GM21786 (cell line): Measurements from ENCODE around the gene PARD3B.
A peak's percentile ranks its signal among the peaks of the same experiment; 100 is the strongest.

ENCODE experiments used
- ATAC-seq: cut with Tn5 transposase; IDR thresholded peaks from one replicate; pipeline ENCODE4 v1.9.1; 2021; ENCODE audit not compliant: unreplicated experiment

Gene PARD3B

DNA sequence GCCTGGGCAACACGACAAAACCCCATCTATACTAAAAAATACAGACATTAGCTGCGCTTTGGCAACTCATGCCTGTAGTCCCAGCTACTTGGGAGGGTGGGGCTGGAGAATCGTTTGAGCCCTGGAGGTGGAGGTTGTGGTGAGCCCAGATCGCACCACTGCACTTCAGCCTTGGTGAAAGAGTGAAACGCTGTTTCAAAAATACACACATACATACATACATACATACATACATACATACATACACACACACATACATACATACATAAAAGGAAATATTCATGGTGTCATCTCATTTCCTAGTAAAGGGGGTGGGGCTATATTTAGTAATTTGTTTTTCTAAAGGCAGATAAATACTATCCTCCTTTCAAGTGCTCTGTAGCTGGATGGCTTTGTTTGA lies 205.1 kb downstream of the PARD3B start:
- no peak for ATAC-seq

DNA sequence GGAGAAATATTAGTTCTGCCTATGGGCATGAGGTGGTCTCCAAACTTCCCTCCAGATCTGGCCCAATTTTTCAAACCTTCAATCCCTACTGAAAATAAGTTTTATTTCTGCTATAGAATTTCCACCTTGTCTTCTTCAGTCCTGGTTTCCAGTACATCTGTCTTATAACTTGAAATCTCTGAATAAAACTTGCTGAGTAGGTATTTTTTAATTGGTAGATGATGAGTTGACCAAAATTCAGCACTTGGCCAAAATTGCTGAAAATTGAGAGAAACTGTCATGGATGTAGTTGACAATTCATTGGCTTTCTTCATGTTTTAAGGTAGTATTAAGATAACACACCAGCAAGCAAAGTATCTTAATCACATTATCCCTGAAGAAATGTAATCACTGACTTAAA lies 206.2 kb downstream of the PARD3B start:
- ATAC-seq: no peak

DNA sequence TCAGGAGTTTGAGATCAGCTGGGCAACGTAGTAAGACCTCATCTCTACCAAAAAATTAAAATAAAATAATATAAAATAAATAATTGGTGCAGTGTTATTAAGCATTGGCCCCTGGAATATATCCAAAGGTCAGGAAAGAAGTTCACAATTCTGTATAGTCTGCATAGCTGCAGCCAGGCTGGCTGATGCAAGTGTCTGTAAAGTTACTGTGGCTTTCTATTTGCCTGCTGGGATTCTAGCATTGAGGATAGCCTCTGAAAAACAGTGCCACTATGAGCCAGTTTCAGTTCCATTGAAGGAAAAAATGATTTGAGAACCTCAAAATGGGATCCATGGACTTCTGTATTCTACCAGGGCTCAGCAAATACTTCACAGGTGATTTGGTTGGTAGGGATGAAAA lies 208.6 kb downstream of the PARD3B start:
- ATAC-seq: no peak

DNA sequence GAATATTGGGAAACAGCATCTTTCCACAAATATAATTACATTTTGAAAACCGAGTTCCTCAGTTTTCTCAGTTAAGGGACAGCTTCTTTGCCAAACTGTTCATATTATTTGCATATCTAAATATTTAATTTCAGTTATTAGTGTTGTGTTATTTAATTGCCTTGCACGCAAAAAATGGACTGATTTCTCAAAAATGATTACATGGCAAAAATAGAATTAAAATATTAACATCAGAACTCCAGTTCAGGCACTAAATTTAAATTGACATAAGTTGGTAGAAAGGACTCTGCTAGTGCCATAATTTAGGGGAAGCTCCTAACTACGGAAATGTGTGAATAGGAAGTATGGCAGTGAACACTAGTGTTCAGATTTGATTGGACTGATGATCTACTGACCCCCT lies 209.6 kb downstream of the PARD3B start:
- ATAC-seq: no peak

DNA sequence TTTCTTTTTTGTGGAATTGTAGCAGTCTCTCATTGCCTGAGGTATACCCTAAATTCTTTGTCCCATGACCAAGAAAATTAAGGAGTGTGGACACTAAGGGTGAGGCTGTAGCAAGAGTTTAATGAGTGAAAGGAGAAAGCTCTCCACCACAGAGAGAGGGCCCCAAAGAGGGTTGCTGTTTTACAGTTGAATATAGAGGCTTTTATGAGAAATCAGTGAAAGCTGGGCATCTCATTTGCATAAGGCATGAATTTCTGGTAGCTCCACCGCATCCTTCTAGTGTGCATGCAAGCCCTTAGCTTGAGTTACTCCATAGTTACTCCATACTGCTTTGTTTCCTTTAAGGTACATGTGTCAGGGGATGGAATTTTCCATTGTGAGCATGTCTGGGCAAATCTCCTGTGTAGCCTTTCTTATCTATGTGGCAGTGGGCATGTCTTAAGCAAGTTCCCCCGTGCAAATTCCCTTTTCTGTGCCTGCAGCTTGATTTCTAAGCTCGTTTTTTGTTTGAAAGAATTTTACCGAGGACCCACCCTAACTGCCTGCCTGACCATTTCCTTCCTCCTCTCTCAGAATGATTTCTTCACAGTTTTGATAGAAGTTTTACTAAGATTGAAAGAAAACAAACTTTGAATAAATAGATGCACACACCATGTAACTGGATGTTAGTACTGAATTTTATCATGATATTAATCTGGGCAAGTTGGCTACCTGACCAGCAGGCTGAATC lies 218.9 kb downstream of the PARD3B start:
- no peak for ATAC-seq

DNA sequence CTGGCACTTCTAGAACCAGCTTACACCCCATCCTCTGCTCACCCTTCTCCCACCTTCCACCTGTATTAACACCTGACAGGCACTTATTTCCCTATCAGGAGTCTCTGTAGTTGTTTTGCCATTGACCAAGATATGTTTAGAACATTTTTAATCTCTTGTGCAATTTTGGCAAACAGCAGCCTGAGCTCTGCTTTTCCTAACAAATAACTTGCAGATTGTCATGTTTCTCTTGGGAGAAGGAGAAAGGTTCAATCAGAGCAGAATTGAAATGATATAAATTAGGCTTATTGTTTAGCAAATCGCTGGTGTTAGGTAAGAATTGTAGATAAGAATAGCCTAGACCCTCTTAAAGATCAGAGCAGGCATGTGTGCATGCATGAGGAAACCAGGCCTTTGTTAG lies 225.5 kb downstream of the PARD3B start:
- no peak for ATAC-seq

DNA sequence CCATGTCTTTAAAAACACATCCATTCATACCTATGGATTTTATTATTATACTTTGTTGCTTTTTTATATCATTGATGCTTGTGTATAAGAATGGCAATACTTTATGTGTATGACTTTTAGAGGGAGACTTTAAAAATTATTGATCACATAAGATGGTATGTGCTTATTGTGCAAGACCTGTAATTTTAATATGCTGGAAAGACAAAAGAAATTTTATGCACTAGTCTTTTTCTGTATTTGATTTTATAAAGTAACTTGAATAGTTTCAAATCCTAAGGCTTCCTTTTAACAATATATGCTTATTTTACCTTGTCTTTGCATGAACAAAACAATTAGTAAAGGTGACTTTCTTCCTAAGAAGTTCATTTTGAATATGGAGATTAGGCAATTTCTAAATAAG lies 226.4 kb downstream of the PARD3B start:
- ATAC-seq: no peak

DNA sequence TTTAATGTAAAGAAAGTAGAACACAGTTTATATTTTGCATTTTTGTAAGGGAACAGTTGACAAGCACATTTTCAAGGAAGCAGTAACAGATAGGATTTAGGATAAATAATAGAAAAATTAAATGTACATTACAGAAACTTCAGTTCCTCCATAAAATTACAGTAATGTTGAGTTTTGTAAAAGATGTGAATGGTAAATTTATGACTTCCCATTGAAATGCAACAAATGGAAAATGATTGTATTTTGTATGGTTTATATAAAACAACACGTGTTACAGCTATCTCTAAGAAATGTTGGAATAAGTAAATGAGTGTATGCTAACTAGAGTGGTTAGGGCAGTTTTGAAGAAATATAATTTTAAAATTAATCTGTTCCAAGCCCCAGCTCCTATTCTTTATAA lies 227.3 kb downstream of the PARD3B start:
- ATAC-seq: no peak

DNA sequence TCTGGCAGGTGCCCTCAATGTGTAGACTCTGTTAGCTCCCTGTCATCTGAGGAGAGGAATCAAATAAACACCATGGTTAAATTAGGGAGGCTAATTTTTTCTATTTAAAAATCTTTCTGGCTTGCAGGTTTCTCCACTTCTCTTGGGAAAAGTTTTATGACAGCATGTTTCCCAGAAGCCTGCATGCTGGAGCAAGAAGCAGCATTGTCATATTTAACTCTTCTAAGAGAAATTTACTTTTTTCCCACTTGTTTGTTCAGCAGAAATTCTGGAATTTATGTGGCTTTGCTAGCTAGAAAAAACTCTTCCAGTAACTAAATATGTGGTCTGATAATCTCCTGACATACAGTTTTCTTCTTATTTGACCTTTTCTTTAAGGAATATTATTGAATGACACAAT lies 230.5 kb downstream of the PARD3B start:
- no peak for ATAC-seq

DNA sequence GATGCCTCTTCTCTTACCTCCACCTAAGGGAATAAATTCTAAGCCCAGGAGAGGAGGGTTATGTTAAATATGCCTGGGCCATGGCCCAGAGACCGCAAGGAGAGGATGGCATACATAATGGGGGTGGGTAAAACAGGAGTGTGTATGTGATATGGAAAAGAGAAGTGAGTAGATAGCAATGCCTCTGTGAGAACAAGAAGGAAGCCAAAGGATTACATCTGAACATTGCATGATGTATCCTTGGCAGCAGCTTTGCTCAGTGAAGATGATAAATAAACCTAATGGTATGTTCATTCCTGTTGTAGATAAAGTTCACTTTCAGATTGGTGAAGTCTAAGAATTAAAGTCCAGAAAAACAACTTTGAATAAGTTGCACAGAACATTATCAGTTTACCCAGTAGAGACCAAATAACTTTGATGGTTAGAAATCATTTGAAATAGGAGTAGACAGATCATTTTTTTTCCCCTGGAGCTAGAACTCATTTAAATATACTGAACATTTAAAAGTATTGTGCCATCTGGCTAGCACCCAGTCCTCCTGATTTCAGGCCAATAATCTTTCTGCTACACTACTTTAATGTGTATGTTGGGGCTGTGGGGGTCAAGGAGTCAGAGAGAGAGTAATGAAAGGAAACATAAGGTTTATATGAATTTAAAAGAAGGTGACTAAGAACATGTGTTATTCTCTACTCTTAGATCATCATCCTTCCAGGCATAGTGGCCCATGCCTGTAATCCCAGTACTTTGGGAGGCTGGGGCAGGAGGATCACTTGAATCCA lies 231.7 kb downstream of the PARD3B start:
- ATAC-seq: no peak

DNA sequence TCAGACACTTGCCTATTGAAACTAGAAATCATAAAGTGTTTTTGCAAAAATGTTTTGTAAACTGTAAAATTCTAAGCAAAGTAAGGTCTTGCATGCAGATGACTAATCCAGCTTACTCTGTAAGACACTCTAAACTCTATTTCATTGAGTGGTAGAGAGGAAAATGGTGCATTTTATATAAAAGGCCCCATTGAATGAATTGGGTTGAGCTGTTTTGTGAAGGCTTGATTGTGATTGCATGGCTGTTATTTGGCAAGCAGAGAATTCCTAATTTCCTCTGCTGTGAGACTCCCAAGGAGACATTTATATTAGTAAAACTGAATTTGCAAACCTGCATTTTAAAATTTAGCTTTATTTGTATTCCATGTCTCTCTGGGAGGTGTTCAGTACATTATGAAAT lies 234.5 kb downstream of the PARD3B start:
- no peak for ATAC-seq

DNA sequence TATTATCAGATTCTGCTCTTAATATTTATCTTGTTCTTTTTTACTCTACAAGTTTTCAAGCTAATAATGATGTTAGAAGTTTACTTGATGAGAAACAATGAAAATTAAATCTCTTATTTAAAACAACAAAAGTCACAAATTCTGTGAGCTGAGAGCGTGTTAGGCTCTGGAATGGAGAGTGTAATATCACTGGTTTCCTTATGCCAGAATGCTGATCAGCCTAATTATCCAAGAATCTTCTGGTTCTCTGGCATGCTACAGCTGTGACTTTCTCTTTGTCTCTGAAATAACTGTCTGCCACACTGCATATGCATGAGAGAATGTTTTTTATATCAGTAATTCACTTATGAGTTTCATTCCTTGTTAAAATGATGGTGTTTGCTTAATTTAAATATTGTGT lies 236.7 kb downstream of the PARD3B start:
- ATAC-seq: no peak

DNA sequence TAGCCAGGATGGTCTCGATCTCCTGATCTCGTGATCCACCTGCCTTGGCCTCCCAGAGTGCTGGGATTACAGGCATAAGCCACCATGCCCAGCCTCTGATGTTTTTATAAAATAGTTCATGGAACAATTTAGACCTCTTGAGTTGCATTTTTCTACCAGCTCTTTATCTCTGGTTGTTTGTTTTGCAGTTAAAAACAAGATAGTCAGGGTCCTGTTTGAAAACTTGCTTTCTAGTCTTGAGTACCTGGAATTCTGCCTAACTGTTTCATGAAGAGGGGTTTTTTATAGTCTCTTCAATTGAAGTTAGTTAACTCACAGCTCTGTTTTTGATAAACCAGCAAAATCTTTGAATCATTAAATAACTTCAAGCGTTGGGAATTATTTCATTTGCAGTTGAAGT lies 244.8 kb downstream of the PARD3B start:
- ATAC-seq: no peak

DNA sequence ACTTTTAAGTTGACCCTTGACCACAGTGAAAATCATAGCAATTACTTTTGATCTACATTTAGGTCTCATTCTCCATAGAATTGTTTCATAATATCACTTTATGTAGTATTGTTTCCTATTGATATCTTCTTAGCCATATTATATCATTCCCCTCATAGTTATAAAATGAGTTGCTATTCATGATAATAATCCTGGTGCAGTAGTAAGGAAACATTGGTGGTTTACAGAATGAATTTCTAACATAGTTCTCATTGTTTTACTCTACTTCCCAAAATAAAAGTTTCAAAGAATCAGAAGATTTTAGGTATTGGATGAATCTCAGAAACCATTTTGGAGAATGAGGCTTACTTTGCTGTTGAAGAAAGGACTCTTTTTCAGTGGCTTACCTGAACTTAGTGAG lies 246.0 kb downstream of the PARD3B start:
- ATAC-seq: no peak

DNA sequence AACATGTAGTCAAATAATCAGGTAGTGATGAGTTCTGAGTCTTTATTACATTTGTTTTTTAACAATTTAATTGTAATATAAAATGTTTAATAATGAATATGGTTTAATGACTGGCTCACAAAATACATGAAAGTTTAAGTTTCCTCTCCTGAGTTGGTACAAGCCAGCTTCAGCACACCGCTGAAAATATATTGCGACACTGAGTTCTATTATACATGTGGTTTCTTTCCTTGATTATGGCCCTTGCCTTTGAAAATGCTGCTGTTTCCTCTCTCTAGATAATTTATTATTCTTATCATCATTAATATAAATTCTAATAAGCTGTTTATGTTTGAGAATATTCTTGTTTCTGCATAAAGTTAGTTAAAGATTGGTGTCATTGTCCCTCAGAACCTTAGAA lies 249.3 kb downstream of the PARD3B start:
- ATAC-seq: no peak

DNA sequence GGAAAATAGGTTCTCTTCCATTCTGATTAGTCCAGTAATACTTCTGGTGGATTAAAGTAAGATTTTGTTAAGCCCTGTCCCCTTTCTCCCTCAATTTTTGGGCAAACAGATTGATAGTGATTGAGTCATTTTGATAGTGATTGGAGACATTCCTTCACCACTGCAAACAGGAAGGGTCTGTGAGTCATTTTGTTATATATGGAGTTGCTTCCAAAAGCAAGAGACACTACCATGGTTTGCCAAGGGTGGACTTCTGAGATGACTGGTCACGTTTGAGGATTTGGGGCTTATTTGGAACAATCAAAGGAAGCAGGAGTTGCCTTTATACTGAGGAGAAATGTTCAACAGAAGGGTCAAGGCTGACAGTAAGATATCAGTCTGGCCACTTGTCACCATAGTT lies 249.9 kb downstream of the PARD3B start:
- ATAC-seq: no peak

DNA sequence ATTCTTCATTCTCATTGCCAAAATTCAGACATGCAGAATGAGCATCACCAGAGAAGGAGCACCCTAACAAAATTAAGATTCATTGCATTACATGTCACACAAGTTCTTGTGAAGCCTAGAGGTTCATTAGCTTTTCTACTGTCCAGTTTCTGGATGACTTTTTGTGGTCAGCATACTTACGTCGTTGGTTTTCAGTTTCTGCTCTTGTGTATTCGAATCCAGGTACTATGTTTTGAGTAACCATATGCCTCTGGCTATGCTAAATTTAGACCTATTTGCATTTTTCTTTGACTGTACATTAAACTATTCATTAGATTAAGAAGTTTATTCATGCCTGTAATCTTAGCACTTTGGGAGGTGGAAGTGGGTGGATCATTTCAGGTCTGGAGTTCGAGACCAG lies 251.3 kb downstream of the PARD3B start:
- ATAC-seq: peak; percentile 80

DNA sequence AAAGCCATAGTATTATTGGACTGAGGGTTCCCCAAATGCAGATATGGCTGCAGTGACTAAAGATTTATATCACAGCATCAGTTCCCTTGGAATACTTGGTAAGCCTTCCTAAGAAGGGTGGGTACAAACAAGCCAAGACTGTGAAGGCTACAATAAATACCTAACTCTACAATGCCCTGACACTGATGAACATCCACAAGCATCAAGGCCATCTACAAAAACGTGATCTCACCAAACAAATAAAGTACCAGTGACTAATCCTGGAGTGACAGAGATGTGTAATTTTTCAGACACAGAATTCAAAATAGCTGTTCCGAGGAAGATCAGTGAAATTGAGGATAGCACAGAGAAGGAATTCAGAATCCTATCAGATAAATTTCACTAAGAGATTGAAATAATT lies 254.5 kb downstream of the PARD3B start:
- no peak for ATAC-seq

DNA sequence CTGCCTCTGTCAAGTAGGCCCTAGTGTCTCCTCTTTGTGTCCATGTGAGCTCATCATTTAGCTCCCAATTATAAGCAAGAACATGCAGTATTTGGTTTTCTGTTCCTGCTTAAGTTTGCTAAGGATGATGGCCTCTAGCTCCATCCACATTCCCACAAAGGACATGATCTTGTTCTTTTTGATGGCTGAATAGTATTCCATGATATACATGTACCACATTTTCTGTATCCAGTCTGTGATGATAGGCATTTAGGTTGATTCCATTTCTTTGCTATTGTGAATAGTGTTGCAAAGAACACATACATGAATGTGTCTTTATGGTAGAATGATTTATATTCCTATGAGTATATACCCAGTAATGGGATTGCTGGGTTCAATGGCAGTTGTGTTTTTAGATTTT lies 263.2 kb downstream of the PARD3B start:
- no peak for ATAC-seq

DNA sequence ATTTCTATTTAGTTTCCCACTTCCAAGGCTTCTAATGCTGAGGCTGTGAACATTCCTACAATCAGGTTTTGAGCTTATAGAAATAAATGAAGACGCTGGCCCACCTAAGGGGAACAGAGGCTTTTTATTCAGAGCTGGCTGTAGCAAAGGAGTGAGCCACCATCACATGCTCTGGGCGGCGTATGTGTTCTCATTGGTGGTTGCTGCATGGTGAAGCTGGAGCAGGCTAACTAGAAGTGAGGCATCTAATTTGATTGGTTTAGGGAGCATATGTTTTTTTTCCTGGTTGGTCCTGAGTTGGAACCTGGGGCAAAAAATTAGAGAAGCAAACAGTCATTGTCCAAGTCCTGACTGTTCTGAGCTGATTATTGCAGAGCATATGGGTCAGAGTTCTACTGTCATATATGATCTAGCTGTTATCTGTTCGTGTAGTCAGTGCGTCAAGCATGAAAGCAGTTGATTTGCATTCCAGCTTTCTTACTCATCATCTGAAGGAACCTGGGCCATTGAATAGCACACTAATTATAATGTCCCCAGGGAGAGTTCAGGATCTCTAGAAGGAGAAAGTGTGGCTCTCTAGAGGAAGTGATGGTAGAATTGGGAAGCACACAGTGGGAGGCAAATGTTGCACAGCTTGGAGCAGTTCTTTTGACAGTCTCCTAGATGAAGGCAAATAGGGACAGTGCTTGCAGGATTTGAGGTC lies 279.6 kb downstream of the PARD3B start:
- no peak for ATAC-seq

DNA sequence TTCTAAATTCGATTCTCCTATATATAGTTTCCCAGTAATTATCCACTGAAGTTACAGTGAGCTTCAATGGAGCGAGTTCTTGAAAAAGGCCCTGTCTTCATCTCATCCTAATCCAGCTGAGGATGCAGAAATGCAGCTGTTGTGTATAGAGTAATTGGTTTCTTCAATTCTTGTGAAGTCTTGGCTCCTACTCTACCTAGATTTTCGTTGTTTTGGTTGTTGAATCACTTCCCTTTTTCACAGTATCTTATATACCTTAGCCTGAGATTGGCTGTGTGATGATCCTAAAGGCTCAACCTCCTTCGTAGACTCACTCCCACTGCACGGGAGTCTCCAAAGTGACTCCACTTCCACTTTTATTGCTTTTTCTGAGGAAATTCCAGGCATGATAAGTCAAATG lies 280.4 kb downstream of the PARD3B start:
- ATAC-seq: no peak
